Measurements from ENCODE around the gene SYPL1.

Gene SYPL1

GRCh38 chr7:106057204-106057961 lies 54.7 kb downstream of the SYPL1 start:
- no peaks in the 10 kb centered on the region for H3K36me3 ChIP-seq (ENCODE audit: control insufficient read depth, insufficient read depth, low read length)
- no peak overlapping the region for H3K27ac ChIP-seq (ENCODE audit: low read depth, low read length)
- H3K4me1 ChIP-seq (ENCODE audit: control insufficient read depth, insufficient read depth, low read length) = peaks cover 11% of the 10 kb centered on the region; the same call in 1 of the 2 replicates
- no peak overlapping the region for H3K4me3 ChIP-seq (ENCODE audit: low read depth, low read length)
- no peaks in the 10 kb centered on the region for H3K27me3 ChIP-seq (ENCODE audit: control insufficient read depth, insufficient read depth, low read length)
- peaks cover 14% of the 10 kb centered on the region for H3K9me3 ChIP-seq (ENCODE audit: control insufficient read depth, insufficient read depth, low read depth, low read length)
- H3K9ac ChIP-seq (ENCODE audit: low read length) = no peak overlapping the region

- no peak overlapping the region for H3K9ac ChIP-seq (ENCODE audit: low read length)
- peaks cover 11% of the 10 kb centered on the region; the same call in 1 of the 2 replicates for H3K4me1 ChIP-seq (ENCODE audit: control insufficient read depth, insufficient read depth, low read length)
- no peaks in the 10 kb centered on the region for H3K36me3 ChIP-seq (ENCODE audit: control insufficient read depth, insufficient read depth, low read length)
- H3K27me3 ChIP-seq (ENCODE audit: control insufficient read depth, insufficient read depth, low read length) = no peaks in the 10 kb centered on the region
- peaks cover 11% of the 10 kb centered on the region for H3K9me3 ChIP-seq (ENCODE audit: control insufficient read depth, insufficient read depth, low read depth, low read length)
- H3K4me3 ChIP-seq (ENCODE audit: low read depth, low read length) = no peak overlapping the region
- H3K27ac ChIP-seq (ENCODE audit: low read depth, low read length) = no peak overlapping the region
Measured at GRCh38 chr7:106056513-106057203, 55.5 kb downstream of the SYPL1 start.

DNA sequence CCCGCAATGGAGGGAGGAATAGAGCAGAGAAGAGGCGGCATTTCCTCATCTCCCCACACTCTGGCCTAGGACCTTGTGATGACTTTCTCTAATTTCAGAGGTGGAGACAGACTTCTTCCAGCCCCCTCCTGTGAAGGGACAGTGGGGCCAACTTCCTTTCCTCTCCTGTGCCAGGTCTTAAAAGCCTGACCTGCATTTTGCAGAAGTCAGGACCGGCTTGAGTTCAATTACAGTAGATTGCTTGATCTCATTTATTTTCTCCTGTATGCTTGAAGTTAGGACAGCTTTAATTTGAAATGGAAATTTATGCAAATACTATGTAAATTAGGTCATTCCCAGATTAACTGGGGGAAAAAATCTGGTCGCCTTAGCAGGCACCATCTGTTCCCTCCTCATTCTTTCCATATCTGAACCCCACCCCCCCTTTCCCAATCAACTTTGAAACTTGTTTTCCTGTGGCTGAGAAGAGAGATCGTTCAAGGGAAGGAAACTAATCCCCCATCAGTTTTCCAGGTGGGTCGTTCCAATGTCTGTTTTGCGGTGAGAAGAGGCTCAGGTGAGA lies 57.1 kb downstream of the SYPL1 start:
- H3K27ac ChIP-seq (ENCODE audit: low read depth, low read length) = no peak overlapping the region
- no peak overlapping the region for H3K4me3 ChIP-seq (ENCODE audit: low read depth, low read length)
- H3K4me1 ChIP-seq (ENCODE audit: control insufficient read depth, insufficient read depth, low read length) = peaks cover 18% of the 10 kb centered on the region; the same call in 1 of the 2 replicates
- H3K27me3 ChIP-seq (ENCODE audit: control insufficient read depth, insufficient read depth, low read length) = no peaks in the 10 kb centered on the region
- no peaks in the 10 kb centered on the region for H3K36me3 ChIP-seq (ENCODE audit: control insufficient read depth, insufficient read depth, low read length)
- H3K9ac ChIP-seq (ENCODE audit: low read length) = no peak overlapping the region
- peaks cover 3% of the 10 kb centered on the region; the same call in 1 of the 2 replicates for H3K9me3 ChIP-seq (ENCODE audit: control insufficient read depth, insufficient read depth, low read depth, low read length)

- no peaks in the 10 kb centered on the region for H3K27me3 ChIP-seq (ENCODE audit: control insufficient read depth, insufficient read depth, low read length)
- peaks cover 18% of the 10 kb centered on the region; the same call in 1 of the 2 replicates for H3K4me1 ChIP-seq (ENCODE audit: control insufficient read depth, insufficient read depth, low read length)
- H3K9me3 ChIP-seq (ENCODE audit: control insufficient read depth, insufficient read depth, low read depth, low read length) = peaks cover 3% of the 10 kb centered on the region; the same call in 1 of the 2 replicates
- H3K9ac ChIP-seq (ENCODE audit: low read length) = no peak overlapping the region
- no peak overlapping the region for H3K4me3 ChIP-seq (ENCODE audit: low read depth, low read length)
- H3K36me3 ChIP-seq (ENCODE audit: control insufficient read depth, insufficient read depth, low read length) = no peaks in the 10 kb centered on the region
- no peak overlapping the region for H3K27ac ChIP-seq (ENCODE audit: low read depth, low read length)
Measured at GRCh38 chr7:106054156-106054910, 57.8 kb downstream of the SYPL1 start.

GRCh38 chr7:106053109-106053508 lies 59.0 kb downstream of the SYPL1 start:
- Histone ChIP-seq H3K27ac (ENCODE audit: low read depth, low read length) (no peak overlapping the region), H3K4me3 (ENCODE audit: low read depth, low read length) (no peak overlapping the region), H3K9ac (ENCODE audit: low read length) (no peak overlapping the region), H3K4me1 (ENCODE audit: control insufficient read depth, insufficient read depth, low read length) (peaks cover 14% of the 10 kb centered on the region; the same call in 1 of the 2 replicates), H3K36me3 (ENCODE audit: control insufficient read depth, insufficient read depth, low read length) (no peaks in the 10 kb centered on the region), H3K27me3 (ENCODE audit: control insufficient read depth, insufficient read depth, low read length) (no peaks in the 10 kb centered on the region), H3K9me3 (ENCODE audit: control insufficient read depth, insufficient read depth, low read depth, low read length) (peaks cover 3% of the 10 kb centered on the region; the same call in 1 of the 2 replicates)

DNA sequence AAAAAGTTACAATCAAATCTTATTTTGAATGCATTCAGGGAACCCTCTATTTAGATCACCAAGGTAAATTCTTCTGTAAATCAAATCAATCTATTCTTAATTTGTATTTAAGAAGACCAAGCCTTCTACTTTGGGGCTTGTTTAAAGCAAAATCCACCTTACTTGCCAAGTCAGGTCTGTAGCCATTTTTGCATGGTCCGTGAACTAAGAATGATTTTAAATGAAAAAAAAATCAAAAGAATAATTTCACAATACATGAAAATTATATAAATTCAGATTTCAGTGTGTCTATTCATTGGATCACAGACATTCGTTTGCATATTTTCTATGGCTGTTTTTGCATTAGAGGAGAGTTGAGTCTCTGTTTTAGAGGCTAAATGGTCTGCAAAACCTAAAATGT lies 59.4 kb downstream of the SYPL1 start:
- Histone ChIP-seq H3K9ac (ENCODE audit: low read length) (no peak overlapping the region), H3K4me1 (ENCODE audit: control insufficient read depth, insufficient read depth, low read length) (peaks cover 14% of the 10 kb centered on the region; the same call in 1 of the 2 replicates), H3K9me3 (ENCODE audit: control insufficient read depth, insufficient read depth, low read depth, low read length) (peaks cover 3% of the 10 kb centered on the region; the same call in 1 of the 2 replicates), H3K27ac (ENCODE audit: low read depth, low read length) (no peak overlapping the region), H3K4me3 (ENCODE audit: low read depth, low read length) (no peak overlapping the region), H3K27me3 (ENCODE audit: control insufficient read depth, insufficient read depth, low read length) (no peaks in the 10 kb centered on the region), H3K36me3 (ENCODE audit: control insufficient read depth, insufficient read depth, low read length) (no peaks in the 10 kb centered on the region)

DNA sequence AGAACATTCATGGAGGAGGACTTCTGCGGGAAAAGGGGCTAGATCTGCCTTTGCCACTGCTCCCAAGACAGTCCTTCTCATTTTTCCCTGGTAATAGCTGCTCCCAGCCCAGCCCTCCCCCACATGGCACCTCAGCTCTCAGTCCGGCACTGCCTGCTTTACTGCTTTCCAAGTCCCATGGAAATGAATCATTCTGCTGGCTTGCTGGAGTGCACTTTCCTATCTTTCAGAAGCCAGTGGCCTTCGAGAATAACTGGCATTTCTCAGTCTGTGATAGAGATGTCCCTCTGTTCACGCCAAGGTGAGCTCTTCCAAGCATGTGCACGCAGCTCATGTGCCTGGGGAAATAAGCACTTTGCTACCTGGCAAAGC lies 61.4 kb downstream of the SYPL1 start:
- H3K36me3 ChIP-seq (ENCODE audit: control insufficient read depth, insufficient read depth, low read length) = no peaks in the 10 kb centered on the region
- H3K27me3 ChIP-seq (ENCODE audit: control insufficient read depth, insufficient read depth, low read length) = no peaks in the 10 kb centered on the region
- H3K4me3 ChIP-seq (ENCODE audit: low read depth, low read length) = no peak overlapping the region
- no peak overlapping the region for H3K27ac ChIP-seq (ENCODE audit: low read depth, low read length)
- peaks cover 14% of the 10 kb centered on the region; the same call in 1 of the 2 replicates for H3K4me1 ChIP-seq (ENCODE audit: control insufficient read depth, insufficient read depth, low read length)
- H3K9ac ChIP-seq (ENCODE audit: low read length) = no peak overlapping the region
- peaks cover 3% of the 10 kb centered on the region; the same call in 1 of the 2 replicates for H3K9me3 ChIP-seq (ENCODE audit: control insufficient read depth, insufficient read depth, low read depth, low read length)

- Histone ChIP-seq H3K4me3 (ENCODE audit: low read depth, low read length) (no peak overlapping the region), H3K36me3 (ENCODE audit: control insufficient read depth, insufficient read depth, low read length) (no peaks in the 10 kb centered on the region), H3K4me1 (ENCODE audit: control insufficient read depth, insufficient read depth, low read length) (peaks cover 11% of the 10 kb centered on the region; the same call in 1 of the 2 replicates), H3K27ac (ENCODE audit: low read depth, low read length) (no peak overlapping the region), H3K27me3 (ENCODE audit: control insufficient read depth, insufficient read depth, low read length) (no peaks in the 10 kb centered on the region), H3K9ac (ENCODE audit: low read length) (no peak overlapping the region), H3K9me3 (ENCODE audit: control insufficient read depth, insufficient read depth, low read depth, low read length) (peaks cover 3% of the 10 kb centered on the region; the same call in 1 of the 2 replicates)
Measured at GRCh38 chr7:106050002-106050745, 61.9 kb downstream of the SYPL1 start.

DNA sequence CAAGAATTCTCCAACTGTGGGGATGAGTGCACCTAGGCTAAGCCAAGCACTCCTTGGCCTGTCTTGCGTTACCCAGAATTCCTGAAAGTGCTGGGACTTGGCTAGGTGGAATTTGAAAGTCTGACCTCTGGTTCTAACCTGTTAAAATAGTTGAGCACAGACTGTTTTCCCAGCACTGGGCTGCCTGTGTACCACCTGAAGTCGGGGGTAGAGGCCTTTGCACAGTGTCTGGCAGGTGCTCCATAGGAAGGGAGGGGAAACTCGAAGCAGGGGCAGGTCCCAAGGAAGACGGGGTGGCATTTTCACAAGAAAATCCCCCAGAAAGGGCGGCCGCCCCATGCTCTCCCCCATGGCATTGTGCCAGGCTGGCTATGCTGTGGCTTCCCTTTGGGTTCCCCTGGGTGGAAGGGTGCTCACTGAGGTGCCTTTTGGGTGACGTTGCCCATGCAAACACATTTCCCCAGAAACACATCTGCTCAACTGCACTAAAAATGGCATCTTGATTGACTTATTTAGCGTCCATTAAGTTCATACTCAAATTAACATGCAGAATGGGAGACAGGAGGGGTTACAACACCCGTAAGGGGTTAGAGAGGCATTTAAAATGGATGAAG lies 62.9 kb downstream of the SYPL1 start:
- no peaks in the 10 kb centered on the region for H3K27me3 ChIP-seq (ENCODE audit: control insufficient read depth, insufficient read depth, low read length)
- H3K27ac ChIP-seq (ENCODE audit: low read depth, low read length) = no peak overlapping the region
- H3K9me3 ChIP-seq (ENCODE audit: control insufficient read depth, insufficient read depth, low read depth, low read length) = peaks cover 3% of the 10 kb centered on the region; the same call in 1 of the 2 replicates
- H3K4me1 ChIP-seq (ENCODE audit: control insufficient read depth, insufficient read depth, low read length) = peaks cover 6% of the 10 kb centered on the region; the same call in 1 of the 2 replicates
- no peak overlapping the region for H3K4me3 ChIP-seq (ENCODE audit: low read depth, low read length)
- no peaks in the 10 kb centered on the region for H3K36me3 ChIP-seq (ENCODE audit: control insufficient read depth, insufficient read depth, low read length)
- no peak overlapping the region for H3K9ac ChIP-seq (ENCODE audit: low read length)

- no peak overlapping the region for H3K27ac ChIP-seq (ENCODE audit: low read depth, low read length)
- H3K27me3 ChIP-seq (ENCODE audit: control insufficient read depth, insufficient read depth, low read length) = no peaks in the 10 kb centered on the region
- H3K36me3 ChIP-seq (ENCODE audit: control insufficient read depth, insufficient read depth, low read length) = no peaks in the 10 kb centered on the region
- H3K4me3 ChIP-seq (ENCODE audit: low read depth, low read length) = no peak overlapping the region
- peaks cover 3% of the 10 kb centered on the region; the same call in 1 of the 2 replicates for H3K9me3 ChIP-seq (ENCODE audit: control insufficient read depth, insufficient read depth, low read depth, low read length)
- peaks cover 6% of the 10 kb centered on the region; the same call in 1 of the 2 replicates for H3K4me1 ChIP-seq (ENCODE audit: control insufficient read depth, insufficient read depth, low read length)
- H3K9ac ChIP-seq (ENCODE audit: low read length) = no peak overlapping the region
Measured at GRCh38 chr7:106048706-106049020, 63.4 kb downstream of the SYPL1 start.

Data from HUES6 (cell line).